ENCODE results near the gene CACNA1B.

CACNA1B gene

GRCh38 chr9:137967280-137967953 is 89.8 kb downstream of the CACNA1B start:
- no peak for DNase-seq (ENCODE audit: low read depth)

DNA sequence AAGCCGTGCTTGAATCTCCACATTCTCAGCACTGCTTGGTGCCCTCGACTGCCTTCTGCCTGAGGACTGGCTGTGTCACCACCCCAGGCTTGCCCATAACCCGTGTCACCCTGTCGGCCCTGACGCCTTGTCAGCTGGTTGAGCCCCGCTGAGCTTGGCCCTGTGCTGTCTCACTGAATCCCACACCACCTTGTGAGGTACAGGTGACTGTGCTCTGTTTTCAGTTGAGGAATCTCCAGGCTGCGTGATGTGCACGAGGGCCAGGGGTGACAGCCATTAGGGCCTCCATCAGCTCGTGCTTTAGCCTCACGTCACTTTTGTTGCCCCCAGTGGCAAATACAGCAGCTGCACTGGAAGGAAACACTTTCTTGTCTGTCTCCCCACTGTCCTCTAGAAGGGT is 90.7 kb downstream of the CACNA1B start:
- no peak for DNase-seq (ENCODE audit: low read depth)

- no peak for DNase-seq (ENCODE audit: low read depth)
Observed at GRCh38 chr9:137969008-137969407, 91.4 kb downstream of the CACNA1B start.

DNA sequence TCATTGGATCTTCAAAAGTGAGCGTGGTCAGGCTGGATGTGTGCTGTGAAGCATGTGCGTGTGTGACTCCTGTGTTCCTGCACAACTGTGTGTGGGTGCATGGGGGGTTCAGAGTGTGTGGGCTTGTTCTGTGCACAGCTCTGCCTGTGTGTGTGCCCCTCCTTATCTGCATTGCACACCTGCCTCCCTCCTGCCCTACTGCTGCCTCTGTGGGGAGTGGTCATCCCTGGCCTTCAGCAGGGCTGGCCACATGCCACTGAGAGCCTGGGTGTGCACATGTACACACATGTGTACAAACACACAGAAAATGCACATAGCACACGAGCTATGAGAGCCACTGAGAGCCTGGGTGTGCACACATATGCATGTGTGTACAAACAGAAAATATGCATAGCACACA is 92.1 kb downstream of the CACNA1B start:
- DNase-seq (ENCODE audit: low read depth): no peak

- no peak for DNase-seq (ENCODE audit: low read depth)
Observed at GRCh38 chr9:137970098-137970497, 92.5 kb downstream of the CACNA1B start.

GRCh38 chr9:137970686-137971476 is 93.3 kb downstream of the CACNA1B start:
- no peak for DNase-seq (ENCODE audit: low read depth)

GRCh38 chr9:137971477-137972138 is 94.0 kb downstream of the CACNA1B start:
- DNase-seq (ENCODE audit: low read depth): no peak

DNA sequence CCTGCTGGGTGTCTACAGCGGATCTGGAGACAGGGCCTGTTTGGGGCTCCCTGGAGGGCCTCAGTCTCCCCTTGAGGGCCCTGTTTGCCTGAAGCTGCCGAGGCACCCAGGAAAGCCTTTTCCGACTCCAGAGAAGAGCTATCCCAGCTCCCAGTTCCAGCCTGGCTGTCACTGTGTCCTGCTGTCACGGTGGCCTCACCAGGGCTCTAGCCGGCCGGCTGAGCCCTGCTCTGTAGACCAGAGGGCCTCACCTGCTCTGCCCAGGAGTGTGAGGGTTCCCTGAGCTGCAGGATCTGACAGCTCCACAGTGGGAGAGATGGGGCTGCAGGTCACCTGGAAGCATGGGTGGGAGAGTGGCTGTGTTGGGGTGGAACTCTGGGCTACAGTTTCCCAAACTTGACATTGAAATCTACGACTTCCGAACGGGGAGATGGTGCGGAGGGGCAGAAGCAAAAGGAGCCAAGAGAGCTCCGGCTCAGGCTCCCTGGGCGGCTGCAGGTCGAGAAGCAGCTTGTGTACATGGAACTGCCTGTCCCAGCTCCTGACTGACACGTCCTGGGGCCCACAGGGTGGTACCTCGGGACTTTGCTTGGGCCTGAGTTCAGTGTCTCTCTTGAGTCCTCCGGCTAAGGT is 94.9 kb downstream of the CACNA1B start:
- no peak for DNase-seq (ENCODE audit: low read depth)

DNA sequence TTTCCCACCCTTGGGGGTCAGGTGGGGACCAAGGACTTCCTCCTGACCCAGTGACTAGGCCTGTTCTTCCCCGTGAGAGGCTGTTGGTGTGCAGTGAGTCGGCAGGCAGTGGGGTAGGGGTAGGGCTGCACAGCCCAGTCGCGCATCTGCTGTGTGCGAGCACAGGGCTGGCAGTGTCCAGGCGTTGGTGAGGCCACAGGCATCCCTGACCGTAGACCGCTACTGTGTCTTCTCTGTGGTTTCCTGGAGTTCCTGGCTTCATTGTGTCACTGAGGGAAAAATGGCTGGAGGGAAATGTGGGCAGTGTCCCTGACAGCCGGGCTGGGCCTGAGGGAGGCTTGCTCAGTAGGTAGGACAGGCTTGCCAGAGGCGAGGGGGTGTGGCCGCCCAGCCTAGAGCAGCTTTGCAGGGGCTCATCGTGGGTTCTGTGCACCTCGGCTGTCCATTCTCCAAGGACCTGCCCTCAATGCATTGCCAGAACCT is 95.4 kb downstream of the CACNA1B start:
- no peak for DNase-seq (ENCODE audit: low read depth)

DNA sequence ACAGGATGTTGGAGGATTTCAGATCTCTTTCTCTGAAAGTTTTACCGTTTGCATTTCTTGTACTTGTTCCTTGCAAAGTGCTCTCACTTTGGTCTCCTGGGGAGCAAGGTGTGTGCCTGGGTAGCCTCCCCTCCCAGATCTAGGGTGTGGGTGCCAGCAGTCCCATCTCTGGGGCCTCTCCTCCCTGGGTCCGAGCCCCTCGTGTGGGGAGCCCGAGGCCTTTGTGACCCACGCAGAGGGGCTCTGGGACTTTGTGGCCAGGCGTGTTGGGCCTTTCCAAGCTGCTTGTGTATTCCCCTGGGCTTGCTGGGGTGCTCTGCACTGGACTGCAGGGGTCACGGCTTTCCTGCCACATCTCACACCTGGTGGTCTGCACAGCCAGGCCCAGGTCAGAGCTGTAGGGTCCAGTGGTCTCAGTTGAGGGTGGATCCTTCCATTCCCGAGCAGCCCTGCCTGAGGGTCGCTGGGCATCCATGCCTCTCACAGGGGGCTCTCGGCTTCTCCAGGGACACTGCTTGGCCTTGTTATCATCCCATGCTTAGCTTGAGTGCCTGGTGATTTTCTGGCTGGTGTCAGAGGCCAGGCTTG is 96.3 kb downstream of the CACNA1B start:
- no peak for DNase-seq (ENCODE audit: low read depth)

- no peak for DNase-seq (ENCODE audit: low read depth)
Observed at GRCh38 chr9:137974746-137975526, 97.4 kb downstream of the CACNA1B start.

- no peak for DNase-seq (ENCODE audit: low read depth)
Observed at GRCh38 chr9:137975527-137975913, 97.9 kb downstream of the CACNA1B start.

DNA sequence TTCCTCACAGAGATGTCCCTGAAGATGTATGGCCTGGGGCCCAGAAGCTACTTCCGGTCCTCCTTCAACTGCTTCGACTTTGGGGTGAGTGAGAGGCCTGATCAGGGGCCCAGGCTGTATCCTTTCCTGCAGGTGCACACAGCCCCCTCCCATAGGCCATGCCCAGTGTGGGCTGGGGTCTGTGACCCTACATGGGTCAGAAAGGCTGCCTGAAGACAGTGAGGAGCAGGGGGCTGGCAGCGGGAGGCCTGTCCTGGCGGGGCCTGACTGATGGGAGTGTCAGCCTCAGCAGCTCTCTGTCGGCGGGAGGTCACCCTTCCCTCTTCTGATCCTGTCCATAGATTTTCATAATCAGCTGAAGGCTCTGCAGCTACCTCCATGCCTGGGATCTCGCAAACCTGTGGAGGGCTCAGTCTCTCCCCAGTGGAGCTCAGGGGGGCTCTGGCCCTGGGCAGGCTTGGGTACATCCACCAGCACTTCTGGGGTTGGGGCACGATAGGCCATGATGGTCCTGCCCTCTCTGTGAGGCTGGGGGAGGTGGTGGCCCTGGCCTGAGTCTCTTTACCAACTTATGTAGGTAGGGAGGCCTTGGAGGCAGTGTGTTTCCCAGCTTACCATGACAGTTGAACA is 98.5 kb downstream of the CACNA1B start:
- DNase-seq (ENCODE audit: low read depth): no peak

GRCh38 chr9:137977571-137978261 is 100.1 kb downstream of the CACNA1B start:
- DNase-seq (ENCODE audit: low read depth): no peak

- no peak for DNase-seq (ENCODE audit: low read depth)
Observed at GRCh38 chr9:137978262-137978714, 100.7 kb downstream of the CACNA1B start.

- DNase-seq (ENCODE audit: low read depth): no peak
Observed at GRCh38 chr9:137982200-137982599, 104.6 kb downstream of the CACNA1B start.

- no peak for DNase-seq (ENCODE audit: low read depth)
Observed at GRCh38 chr9:137984005-137984404, 106.4 kb downstream of the CACNA1B start.

- DNase-seq (ENCODE audit: low read depth): no peak
Observed at GRCh38 chr9:137984520-137985257, 107.1 kb downstream of the CACNA1B start.

DNA sequence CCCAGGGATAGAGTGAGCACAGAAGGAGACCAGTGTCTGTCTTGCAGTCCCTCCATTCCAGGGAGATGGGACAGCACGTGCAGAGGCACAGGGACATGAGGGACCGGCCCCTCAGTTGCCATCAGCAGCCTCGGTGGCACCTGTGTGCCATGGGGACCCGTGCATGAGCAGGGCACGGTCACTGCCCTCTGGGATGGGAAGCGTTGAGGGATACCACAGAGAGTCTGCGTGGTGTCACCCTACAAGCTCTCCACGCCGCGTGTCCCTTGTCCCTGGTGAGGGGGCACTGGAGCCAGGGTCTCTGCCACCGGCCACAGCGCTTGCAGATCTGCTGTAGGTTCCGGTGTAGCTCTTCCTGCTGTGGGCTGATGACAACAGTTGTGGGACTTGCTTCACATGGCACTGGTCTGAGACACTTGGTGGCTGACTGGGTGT is 108.1 kb downstream of the CACNA1B start:
- DNase-seq (ENCODE audit: low read depth): no peak

Measured in stimulated activated CD4-positive, alpha-beta T cell treated with anti-CD3 and anti-CD28 coated beads, Interleukin-2, amount 100 ng/mL, for 4 hours (primary cell).